Neural cell (in vitro differentiated cells): Measurements from ENCODE around the gene BCL2L14.

Source experiments
- EP300 ChIP-seq: fragments of 450-650 bp; conservative IDR thresholded peaks from 2 replicates; pipeline ENCODE4 v1.6.1; 2014; ENCODE audit warnings: antibody characterized with exemption, mild to moderate bottlenecking, moderate library complexity; ENCODE audit not compliant: poor library complexity, severe bottlenecking
- EZH2 ChIP-seq: fragments of 200-600, 300-800 bp; shearing (Covaris generic), sonication (generic); IDR thresholded peaks from 2 replicates; pipeline ENCODE4 v1.6.1; 2014; ENCODE audit warnings: antibody characterized with exemption, low read length, borderline replicate concordance, mild to moderate bottlenecking; ENCODE audit not compliant: insufficient read depth, poor library complexity, severe bottlenecking
- MXI1 ChIP-seq: fragments of 450-650 bp; conservative IDR thresholded peaks from 2 replicates; pipeline ENCODE4 v1.6.1; 2014; ENCODE audit warnings: antibody characterized with exemption, mild to moderate bottlenecking; ENCODE audit not compliant: poor library complexity, severe bottlenecking
- POLR2AphosphoS5 ChIP-seq: IDR thresholded peaks from 2 replicates; pipeline ENCODE4 v1.6.1; 2012
- RAD21 ChIP-seq: fragments of 450-650 bp; conservative IDR thresholded peaks from 2 replicates; pipeline ENCODE4 v1.6.1; 2014; ENCODE audit warnings: antibody characterized with exemption, mild to moderate bottlenecking, moderate library complexity
- SMC3 ChIP-seq: fragments of 450-650 bp; conservative IDR thresholded peaks from 2 replicates; pipeline ENCODE4 v1.6.1; 2014; ENCODE audit warnings: antibody characterized with exemption, mild to moderate bottlenecking, moderate library complexity; ENCODE audit not compliant: poor library complexity
- TAF1 ChIP-seq: IDR thresholded peaks from 2 replicates; pipeline ENCODE4 v1.6.1; 2012; ENCODE audit warnings: low read depth
- TF ChIP-seq, protein P1 (sequence below): fragments of 450-650 bp; IDR thresholded peaks from 2 replicates; pipeline ENCODE4 v1.5.1; 2014; ENCODE audit warnings: antibody characterized with exemption, mild to moderate bottlenecking, moderate library complexity; ENCODE audit not compliant: poor library complexity, severe bottlenecking
- TF ChIP-seq, protein P2 (sequence below): IDR thresholded peaks from 2 replicates; pipeline ENCODE4 v1.6.1; 2012; ENCODE audit warnings: borderline replicate concordance

DNA sequence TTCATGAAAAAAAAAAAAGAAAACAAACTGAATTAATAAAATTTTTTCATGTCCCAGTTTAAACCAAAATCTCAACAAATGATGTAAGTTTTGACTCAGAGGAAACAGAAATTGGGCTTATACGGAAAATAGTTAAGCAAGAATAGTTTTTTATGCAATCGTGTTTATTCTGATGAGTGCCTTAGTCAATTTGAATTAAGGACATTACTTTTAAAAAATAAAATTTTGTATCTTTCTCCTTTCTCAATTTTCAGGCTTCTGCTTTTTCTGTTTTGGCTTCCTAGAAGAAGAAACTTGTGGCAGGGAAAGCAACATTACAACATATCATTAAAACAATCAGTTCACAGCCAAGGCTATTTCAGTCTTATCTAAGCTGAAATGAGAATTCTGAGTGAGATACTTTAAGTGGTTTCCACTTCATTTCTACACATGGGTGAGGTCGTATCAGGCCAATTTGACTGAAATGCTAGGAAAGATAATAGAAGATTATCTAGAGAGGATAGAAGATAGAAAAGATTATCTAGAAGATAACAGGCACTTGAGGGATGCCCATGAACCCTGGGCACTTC, 52.4 kb downstream of the BCL2L14 start:
- TF ChIP-seq, protein P1, sequence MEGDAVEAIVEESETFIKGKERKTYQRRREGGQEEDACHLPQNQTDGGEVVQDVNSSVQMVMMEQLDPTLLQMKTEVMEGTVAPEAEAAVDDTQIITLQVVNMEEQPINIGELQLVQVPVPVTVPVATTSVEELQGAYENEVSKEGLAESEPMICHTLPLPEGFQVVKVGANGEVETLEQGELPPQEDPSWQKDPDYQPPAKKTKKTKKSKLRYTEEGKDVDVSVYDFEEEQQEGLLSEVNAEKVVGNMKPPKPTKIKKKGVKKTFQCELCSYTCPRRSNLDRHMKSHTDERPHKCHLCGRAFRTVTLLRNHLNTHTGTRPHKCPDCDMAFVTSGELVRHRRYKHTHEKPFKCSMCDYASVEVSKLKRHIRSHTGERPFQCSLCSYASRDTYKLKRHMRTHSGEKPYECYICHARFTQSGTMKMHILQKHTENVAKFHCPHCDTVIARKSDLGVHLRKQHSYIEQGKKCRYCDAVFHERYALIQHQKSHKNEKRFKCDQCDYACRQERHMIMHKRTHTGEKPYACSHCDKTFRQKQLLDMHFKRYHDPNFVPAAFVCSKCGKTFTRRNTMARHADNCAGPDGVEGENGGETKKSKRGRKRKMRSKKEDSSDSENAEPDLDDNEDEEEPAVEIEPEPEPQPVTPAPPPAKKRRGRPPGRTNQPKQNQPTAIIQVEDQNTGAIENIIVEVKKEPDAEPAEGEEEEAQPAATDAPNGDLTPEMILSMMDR, result no peak
- no peak for TF ChIP-seq SMC3
- TF ChIP-seq, protein P2, sequence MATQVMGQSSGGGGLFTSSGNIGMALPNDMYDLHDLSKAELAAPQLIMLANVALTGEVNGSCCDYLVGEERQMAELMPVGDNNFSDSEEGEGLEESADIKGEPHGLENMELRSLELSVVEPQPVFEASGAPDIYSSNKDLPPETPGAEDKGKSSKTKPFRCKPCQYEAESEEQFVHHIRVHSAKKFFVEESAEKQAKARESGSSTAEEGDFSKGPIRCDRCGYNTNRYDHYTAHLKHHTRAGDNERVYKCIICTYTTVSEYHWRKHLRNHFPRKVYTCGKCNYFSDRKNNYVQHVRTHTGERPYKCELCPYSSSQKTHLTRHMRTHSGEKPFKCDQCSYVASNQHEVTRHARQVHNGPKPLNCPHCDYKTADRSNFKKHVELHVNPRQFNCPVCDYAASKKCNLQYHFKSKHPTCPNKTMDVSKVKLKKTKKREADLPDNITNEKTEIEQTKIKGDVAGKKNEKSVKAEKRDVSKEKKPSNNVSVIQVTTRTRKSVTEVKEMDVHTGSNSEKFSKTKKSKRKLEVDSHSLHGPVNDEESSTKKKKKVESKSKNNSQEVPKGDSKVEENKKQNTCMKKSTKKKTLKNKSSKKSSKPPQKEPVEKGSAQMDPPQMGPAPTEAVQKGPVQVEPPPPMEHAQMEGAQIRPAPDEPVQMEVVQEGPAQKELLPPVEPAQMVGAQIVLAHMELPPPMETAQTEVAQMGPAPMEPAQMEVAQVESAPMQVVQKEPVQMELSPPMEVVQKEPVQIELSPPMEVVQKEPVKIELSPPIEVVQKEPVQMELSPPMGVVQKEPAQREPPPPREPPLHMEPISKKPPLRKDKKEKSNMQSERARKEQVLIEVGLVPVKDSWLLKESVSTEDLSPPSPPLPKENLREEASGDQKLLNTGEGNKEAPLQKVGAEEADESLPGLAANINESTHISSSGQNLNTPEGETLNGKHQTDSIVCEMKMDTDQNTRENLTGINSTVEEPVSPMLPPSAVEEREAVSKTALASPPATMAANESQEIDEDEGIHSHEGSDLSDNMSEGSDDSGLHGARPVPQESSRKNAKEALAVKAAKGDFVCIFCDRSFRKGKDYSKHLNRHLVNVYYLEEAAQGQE, result no peak
- TF ChIP-seq EZH2, result no peak
- TF ChIP-seq RAD21, result no peak
- no peak for TF ChIP-seq TAF1
- no peak for TF ChIP-seq POLR2AphosphoS5
- no peak for TF ChIP-seq EP300
- no peak for TF ChIP-seq MXI1
